GM10266 (cell line): ENCODE results near the gene HAVCR2.

ENCODE experiments used
- DNase-seq: peaks from one replicate; pipeline ENCODE4 v3.0.0; 2012; ENCODE audit errors: extremely low spot score
- TF ChIP-seq, protein P1 (sequence below): IDR thresholded peaks from 2 replicates; pipeline ENCODE4 v1.5.1; 2012; ENCODE audit warnings: mild to moderate bottlenecking, low read depth; ENCODE audit not compliant: control insufficient read depth, insufficient read depth; ENCODE audit errors: missing control alignments

HAVCR2 gene

DNA sequence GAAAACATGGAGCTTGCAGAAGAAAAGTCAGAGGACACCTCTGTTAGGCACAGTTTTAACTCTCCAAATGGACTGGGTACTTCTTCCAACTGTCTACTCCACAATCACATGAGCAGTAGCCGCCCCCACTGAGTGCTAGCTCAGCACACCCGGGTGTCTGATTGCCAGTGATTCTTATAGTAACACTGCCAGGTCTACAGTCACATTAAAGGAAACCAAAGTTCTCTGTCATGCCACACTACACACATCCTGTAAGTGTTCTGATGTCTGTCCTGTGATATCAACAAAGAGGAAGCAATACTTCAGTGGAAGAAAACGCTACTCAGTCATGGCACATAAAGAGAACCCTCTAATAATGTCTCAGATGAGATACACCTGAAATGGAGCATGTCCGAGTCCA is at the start of gene HAVCR2:
Gene HAVCR2 (minus strand): TSS at position 69 of the 400 bp plus-strand sequence. CDS start 61 bp downstream, at position 8.
- DNase-seq, result peak; percentile 38
- TF ChIP-seq, protein P1, sequence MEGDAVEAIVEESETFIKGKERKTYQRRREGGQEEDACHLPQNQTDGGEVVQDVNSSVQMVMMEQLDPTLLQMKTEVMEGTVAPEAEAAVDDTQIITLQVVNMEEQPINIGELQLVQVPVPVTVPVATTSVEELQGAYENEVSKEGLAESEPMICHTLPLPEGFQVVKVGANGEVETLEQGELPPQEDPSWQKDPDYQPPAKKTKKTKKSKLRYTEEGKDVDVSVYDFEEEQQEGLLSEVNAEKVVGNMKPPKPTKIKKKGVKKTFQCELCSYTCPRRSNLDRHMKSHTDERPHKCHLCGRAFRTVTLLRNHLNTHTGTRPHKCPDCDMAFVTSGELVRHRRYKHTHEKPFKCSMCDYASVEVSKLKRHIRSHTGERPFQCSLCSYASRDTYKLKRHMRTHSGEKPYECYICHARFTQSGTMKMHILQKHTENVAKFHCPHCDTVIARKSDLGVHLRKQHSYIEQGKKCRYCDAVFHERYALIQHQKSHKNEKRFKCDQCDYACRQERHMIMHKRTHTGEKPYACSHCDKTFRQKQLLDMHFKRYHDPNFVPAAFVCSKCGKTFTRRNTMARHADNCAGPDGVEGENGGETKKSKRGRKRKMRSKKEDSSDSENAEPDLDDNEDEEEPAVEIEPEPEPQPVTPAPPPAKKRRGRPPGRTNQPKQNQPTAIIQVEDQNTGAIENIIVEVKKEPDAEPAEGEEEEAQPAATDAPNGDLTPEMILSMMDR, result no peak

DNA sequence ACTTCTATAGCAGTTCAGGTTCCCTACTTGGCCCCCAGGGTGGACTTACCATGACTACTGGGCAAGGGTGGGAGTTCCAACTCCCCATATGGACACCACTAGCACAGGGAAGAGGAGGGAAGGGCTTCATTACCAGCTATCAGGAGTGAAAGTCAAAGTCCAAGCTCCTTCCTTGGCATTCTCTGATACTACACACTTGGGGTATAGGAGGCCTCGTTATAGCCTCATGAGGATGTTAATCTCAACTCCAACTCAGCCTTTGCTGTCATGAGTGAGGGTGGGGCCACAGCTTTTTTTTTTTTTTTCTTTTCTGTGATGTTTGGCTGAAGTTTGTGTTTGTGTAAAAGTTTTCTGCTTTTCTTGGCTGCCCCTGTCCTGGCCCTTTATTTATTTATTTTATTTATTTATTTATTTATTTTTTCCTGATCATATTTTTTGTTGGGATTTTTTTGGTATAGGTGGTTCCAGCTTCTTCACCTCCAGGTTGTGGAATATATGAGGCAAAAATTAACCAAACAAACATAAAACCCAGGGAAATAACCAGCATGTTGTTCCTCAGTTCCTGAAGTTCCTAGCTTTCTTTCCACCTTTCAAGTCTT is 48.5 kb upstream of the HAVCR2 start:
- DNase-seq, result no peak
- TF ChIP-seq, protein P1, result no peak

DNA sequence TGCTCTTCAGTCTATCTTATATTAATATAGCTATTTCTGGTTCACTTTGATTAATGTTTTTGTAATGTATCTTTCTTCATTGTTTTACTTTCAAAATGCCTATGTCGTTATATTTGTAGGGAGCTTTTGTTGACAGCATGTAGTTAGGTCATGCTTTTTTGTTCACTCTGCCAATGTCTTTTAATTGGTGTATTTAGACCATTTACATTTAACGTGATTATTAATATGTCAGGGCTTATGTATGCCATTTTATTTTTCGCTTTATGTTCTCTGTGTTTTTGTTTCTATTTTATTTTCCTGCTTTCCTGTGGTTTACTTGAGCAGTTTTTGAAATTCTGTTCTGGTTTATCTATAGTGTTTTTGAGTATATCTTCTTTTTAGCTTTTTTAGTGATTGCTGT is 46.5 kb upstream of the HAVCR2 start:
- no peak for DNase-seq
- TF ChIP-seq, protein P1, result no peak

DNA sequence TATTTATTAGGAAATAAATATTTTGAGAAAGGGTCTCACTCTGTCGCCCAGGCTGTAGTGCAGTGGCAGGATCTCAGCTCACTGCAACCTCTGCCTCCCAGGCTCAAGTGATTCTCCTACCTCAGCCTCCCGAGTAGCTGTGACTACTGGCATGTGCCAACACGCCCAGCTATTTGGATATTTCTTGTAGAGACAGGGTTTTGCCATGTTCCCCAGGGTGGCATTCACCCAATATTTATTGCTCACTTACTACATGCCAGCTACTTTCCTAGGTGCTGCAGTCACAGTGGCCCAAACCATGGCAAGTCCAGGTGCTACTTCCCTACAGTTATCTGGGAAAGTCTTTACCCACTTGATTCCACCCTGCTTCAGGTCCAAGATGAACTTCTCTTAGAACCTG is 42.2 kb upstream of the HAVCR2 start:
- TF ChIP-seq, protein P1, result no peak
- no peak for DNase-seq

DNA sequence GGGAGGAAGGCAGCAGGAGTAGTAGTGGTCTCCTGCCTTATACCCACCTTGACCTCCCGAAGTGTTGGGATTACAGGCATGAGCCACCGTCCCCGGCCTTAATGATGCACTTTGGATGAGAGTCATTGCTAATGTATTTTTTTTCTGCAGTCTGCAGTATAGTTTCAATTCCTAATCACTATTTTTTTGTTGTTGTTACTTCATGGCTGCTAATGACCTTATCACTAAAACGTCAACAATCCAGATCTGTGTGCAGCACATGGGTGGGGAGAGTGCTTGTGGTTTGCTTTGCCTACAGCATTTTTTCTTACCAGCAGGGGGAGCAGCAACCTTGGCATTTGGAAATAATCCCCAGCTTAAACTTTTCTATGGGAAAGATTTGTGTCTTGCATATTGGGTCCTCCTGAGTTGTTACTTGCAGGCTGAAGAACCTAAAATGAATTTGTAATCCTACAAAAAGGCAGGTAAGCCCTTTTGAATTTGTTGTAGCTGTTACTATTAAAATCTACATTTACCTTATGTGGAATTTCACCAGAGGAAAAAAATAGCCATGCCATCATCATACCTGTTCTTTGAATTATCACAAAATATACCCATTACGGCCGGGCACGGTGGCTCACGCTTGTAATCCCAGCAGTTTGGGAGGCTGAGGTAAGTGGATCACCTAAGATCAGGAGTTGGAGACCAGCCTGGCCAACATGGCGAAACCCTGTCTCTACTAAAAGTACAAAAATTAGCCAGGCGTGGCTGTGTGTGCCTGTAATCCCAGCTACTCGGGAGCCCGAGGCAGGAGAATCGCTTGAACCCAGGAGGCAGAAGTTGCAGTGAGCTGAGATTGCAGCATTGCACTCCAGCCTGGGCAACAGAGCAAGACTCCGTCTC is 40.1 kb upstream of the HAVCR2 start:
- TF ChIP-seq, protein P1, result peak; percentile 89
- DNase-seq, result peak; percentile 63

DNA sequence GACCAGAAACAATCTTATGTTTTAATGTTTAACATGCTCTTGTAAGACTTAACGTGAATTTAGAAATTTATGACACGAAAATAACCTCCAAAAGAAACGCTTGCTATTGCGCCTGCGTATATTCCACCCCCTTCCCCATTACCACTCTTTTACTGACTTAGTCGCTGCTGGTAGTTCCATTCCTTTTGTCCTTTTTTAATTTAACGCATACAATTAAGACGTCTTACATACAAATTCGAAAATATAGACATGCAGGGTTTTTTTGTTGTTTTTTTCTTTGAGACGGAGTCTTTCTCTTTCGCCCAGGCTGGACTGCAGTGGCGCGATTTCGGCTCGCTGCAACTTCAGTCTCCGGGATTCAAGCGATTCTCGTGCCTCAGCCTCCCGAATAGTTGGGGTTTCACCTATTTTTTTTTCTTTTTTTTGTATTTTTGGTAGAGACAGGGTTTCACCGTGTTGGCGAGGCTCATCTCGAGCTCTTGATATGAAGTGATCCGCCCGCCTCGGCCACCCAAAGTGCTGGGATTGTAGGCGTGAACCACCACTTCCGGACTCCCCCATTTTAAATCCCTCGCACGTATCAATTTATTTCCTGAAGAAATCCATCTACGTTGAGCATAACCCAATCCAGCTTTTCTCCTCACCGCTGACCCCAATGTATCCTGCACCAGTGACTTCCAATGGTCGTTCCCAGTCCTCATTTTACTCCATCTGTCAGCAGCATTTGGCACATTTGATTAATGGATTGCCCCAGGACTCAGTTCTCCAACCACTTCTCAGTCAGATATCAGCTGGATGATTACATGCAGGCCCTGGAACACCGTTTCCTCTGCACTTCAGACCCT is 34.5 kb upstream of the HAVCR2 start:
- TF ChIP-seq, protein P1, result no peak
- peak; percentile 53 for DNase-seq
